Measurements from ENCODE around the gene SULT2A1.

DNA sequence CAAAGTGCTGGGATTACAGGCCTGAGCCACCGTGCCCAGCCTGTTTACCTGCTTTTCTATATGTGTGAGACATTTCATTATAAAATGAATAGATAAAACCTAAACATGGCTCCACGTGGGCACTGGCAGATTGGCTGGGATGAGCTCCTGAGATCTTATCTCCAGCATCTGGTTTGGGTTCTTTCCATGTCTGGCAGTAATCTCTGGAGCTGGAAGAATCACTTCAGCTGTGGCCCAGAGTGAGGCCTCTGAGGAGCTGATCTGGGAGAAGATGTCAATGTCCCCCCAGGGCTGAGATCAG is 5.5 kb upstream of the SULT2A1 start:
- TF ChIP-seq CTCF (conservative IDR thresholded peaks at IDR 0.05 in 1 of 2, IDR thresholded peaks at IDR 0.05 in 1 of 2; ENCODE audit: low read depth in 1 of 2, low read length in 2 of 2) (no peak), EZH2 (IDR thresholded peaks at IDR 0.05; ENCODE audit: low read length, missing control alignments) (no peak)

Data from fibroblast of lung (primary cell).